Subcutaneous adipose tissue (tissue), 4 donors: ENCODE data around the gene SEMA3G. TPM values are rescaled to one million over a fixed set of nuclear protein-coding genes. Genes with fewer than 3 reads are reported as not detected.

Source experiments
- total RNA-seq, 4 donors: library from RNA; depleted of rRNA; stranded (reverse); fragments of >200 nt; gene quantifications; one replicate each; pipeline ENCODE4 v1.1.0, GENCODE V29; 2016
- TF ChIP-seq, protein P1 (sequence below): fragments of 450-650 bp; IDR thresholded peaks from one replicate; pipeline ENCODE4 v1.5.1; 2016; ENCODE audit warnings: low read depth, mild to moderate bottlenecking, control low read depth, antibody characterized with exemption, moderate library complexity

Gene SEMA3G
- total RNA-seq, 4 donors from 2014 or later: 97.3 to 373 (median 164) TPM

- TF ChIP-seq, protein P1, sequence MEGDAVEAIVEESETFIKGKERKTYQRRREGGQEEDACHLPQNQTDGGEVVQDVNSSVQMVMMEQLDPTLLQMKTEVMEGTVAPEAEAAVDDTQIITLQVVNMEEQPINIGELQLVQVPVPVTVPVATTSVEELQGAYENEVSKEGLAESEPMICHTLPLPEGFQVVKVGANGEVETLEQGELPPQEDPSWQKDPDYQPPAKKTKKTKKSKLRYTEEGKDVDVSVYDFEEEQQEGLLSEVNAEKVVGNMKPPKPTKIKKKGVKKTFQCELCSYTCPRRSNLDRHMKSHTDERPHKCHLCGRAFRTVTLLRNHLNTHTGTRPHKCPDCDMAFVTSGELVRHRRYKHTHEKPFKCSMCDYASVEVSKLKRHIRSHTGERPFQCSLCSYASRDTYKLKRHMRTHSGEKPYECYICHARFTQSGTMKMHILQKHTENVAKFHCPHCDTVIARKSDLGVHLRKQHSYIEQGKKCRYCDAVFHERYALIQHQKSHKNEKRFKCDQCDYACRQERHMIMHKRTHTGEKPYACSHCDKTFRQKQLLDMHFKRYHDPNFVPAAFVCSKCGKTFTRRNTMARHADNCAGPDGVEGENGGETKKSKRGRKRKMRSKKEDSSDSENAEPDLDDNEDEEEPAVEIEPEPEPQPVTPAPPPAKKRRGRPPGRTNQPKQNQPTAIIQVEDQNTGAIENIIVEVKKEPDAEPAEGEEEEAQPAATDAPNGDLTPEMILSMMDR: no peak
Measured at GRCh38 chr3:52451237-52452083, 6.6 kb upstream of the SEMA3G start.

- TF ChIP-seq, protein P1: no peak
Measured at GRCh38 chr3:52450489-52451236, 5.8 kb upstream of the SEMA3G start.

GRCh38 chr3:52447512-52448355, 2.8 kb upstream of the SEMA3G start:
- TF ChIP-seq, protein P1: no peak

GRCh38 chr3:52446631-52447511, 2.0 kb upstream of the SEMA3G start:
- TF ChIP-seq, protein P1: no peak

GRCh38 chr3:52446042-52446441, 1.1 kb upstream of the SEMA3G start:
- TF ChIP-seq, protein P1: no peak

- TF ChIP-seq, protein P1: no peak
Measured at GRCh38 chr3:52443791-52444687, 864 bp downstream of the SEMA3G start.
